Measurements from ENCODE around the gene TSHZ2. TPM values are rescaled to one million over a fixed set of nuclear protein-coding genes. Genes with fewer than 3 reads are reported as not detected.
"Not testable (repeated sequence)": the region's sequence is repeated elsewhere in the genome, so short reads cannot be mapped to it uniquely, and the experiment has no call there.

TSHZ2 gene
- polyA plus RNA-seq, 1 donor, result 14.2 TPM

DNA sequence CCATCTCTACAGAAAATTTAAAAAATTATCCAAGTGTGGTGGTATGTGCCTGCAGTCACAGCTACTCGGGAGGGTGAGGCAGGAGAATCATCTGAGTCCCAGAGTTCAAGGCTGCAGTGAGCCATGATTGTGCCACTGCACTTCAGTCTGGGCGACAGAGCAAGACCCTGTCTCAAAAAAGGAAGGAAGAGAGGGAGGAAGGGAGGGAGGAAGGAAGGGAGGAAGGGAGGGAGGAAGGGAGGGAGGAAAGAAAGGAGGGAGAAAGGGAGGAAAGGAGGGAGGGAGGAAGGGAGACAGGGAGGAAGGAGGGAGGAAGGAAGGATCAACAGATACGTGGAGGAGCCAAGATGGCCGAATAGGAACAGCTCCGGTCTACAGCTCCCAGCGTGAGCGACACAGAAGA, 531.4 kb downstream of the TSHZ2 start:
- no peak for DNase-seq

- DNase-seq, result not testable (repeated sequence)
These were observed 531.9 kb downstream of the TSHZ2 start for GRCh38 chr20:53504106-53504505.

GRCh38 chr20:53510262-53510661, 538.1 kb downstream of the TSHZ2 start:
- no peak for DNase-seq

DNA sequence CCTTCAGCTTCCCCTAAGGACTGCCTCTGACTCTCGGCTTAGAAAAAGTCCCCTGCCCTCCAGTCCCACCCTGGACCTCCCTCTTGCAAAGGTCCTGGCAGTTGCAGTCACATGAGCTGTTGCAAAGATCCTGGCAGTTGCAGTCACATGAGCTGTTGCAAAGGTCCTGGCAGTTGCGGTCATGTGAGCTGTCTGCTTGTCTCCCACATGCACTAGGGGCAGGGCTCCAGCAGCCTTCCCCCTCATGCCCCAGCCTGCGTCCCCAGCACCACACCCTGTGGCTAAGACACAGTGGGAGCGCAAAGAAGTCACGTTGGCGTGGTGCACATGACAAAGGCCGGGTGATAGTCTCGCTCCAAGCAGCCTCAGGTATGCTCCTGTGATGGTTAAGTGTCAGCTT, 538.5 kb downstream of the TSHZ2 start:
- no peak for DNase-seq

GRCh38 chr20:53512076-53512475, 539.9 kb downstream of the TSHZ2 start:
- DNase-seq, result no peak

DNA sequence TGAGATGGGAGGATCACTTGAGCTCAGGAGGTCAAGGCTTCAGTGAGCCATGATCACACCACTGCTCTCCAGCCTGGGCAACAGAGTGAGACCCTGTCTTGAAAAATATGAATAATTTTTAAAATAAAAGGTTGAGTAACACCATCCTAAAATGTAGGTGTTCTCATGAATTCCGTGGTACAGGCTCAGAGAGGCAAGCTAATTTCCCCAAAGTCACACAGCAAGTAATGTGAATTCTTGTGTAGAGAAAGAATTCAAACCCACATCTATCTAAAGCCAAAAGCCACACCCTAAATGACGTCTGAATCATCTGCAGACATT, 541.0 kb downstream of the TSHZ2 start:
- DNase-seq, result no peak

DNA sequence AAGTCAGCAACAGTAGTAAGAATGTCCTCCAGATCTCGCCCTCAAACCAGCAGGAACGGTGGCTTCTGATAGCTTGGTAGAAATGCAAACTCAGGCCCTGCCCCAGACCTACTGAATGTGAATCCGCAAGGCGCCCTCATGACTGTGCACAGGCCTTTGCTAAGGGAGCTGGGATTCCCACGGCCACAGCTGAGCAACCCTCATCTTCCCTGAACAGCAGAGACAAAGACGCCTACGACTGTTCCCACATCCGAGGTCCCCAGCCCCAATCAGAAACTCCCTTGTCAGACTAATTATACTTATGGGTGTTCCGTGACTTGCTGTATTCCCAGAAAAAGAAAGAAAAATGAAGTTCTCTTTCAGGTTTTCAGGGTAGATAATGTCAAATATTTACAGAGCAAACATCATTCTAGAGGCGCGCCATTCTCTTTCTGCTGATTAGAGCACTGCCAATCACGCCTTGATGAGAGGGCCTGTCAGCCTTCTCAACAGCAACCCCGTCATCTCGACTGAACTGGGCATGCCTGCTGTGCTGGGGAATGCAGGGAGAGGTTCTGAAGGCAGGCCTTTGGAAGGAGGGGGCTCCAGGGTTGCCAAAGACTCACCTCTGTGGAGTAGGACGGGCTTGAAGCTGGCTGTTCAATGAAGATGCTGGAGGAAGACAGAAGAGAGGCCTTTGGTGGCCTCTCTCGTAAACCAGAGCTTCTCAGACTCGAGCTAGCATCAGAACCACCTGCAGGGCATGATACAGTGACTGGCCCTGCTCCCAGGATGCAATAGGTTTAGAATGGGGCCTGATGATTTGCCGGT, 541.5 kb downstream of the TSHZ2 start:
- no peak for DNase-seq

GRCh38 chr20:53515749-53516148, 543.6 kb downstream of the TSHZ2 start:
- DNase-seq, result no peak

DNA sequence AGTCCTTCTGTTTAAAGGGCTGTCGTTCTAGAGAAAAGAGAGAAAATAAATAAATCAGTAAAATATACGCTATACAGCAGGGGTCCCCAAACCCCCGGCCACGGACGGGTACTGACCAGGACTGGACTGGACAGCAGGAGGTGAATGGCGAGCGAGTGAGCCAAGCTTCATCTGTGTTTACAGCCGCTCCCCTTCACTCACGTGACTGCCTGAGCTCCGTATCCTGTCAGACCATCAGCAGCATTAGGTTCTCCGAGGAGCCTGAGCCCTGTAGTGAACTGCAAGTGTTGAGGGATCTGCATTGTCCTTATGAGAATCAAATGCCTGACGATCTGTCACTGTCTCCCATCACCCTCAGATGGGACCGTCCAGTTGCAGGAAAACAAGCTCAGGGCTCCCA, 545.0 kb downstream of the TSHZ2 start:
- no peak for DNase-seq

- not testable (repeated sequence) for DNase-seq
These were observed 549.3 kb downstream of the TSHZ2 start for GRCh38 chr20:53521421-53521820.

GRCh38 chr20:53522026-53522425, 549.9 kb downstream of the TSHZ2 start:
- no peak for DNase-seq

GRCh38 chr20:53522696-53523095, 550.5 kb downstream of the TSHZ2 start:
- no peak for DNase-seq

DNA sequence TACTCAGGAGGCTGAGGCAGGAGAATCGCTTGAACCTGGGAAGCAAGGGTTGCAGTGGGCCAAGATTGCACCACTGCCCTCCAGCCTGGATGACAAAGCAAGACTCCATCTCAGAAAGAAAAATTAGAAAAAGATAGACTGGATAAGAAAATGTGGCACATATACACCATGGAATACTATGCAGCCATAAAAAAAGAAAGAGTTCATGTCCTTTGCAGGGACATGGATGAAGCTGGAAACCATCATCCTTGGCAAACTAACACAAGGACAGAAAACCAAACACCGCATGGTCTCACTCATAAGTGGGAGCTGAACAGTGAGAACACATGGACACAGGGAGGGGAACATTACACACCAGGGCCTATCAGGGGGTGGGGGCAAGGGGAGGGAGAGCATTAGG, 551.5 kb downstream of the TSHZ2 start:
- not testable (repeated sequence) for DNase-seq

GRCh38 chr20:53524589-53525312, 552.6 kb downstream of the TSHZ2 start:
- DNase-seq, result no peak

DNA sequence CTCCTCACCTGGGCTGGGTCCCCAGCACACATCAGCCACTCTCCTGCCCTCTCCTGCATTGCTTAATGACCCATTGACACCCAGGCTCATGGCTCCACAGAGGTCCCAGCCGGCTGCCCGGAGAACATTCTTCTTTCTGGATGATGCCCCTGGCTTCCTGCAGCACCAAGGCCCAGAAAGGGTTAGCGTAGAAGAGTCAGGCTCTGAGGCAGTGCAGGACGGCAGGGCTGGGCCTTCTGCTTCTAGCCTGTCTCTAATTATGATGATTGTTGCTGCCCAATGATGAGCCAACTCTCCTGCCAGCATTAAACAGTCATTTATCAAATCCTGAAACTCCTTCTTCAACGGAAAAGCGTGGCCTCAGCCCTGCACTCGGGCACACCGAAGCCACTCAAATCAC, 555.0 kb downstream of the TSHZ2 start:
- no peak for DNase-seq

- DNase-seq, result no peak
These were observed 557.5 kb downstream of the TSHZ2 start for GRCh38 chr20:53529658-53530057.

DNA sequence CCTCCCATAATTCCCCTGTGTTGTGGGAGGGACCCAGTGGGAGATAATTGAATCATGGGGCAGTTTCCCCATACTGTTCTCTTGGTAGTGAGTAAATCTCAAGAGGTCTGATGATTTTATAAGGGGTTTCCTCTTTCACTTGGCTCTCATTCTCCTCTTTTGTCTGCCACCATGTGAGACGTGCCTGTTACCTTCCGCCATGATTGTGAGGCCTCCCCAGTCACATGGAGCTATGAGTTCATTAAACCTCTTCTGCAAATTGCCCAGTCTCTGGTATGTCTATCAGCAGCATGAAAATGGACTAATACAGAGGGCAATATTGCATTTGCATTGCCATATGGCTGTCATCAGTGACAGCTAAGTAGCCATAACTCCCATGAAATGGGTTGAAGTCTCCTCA, 558.3 kb downstream of the TSHZ2 start:
- no peak for DNase-seq

GRCh38 chr20:53532654-53533312, 560.6 kb downstream of the TSHZ2 start:
- DNase-seq, result not testable (repeated sequence)

- no peak for DNase-seq
These were observed 561.3 kb downstream of the TSHZ2 start for GRCh38 chr20:53533500-53533899.

- DNase-seq, result no peak
These were observed 561.9 kb downstream of the TSHZ2 start for GRCh38 chr20:53534037-53534436.

GRCh38 chr20:53535878-53536277, 563.7 kb downstream of the TSHZ2 start:
- no peak for DNase-seq

DNA sequence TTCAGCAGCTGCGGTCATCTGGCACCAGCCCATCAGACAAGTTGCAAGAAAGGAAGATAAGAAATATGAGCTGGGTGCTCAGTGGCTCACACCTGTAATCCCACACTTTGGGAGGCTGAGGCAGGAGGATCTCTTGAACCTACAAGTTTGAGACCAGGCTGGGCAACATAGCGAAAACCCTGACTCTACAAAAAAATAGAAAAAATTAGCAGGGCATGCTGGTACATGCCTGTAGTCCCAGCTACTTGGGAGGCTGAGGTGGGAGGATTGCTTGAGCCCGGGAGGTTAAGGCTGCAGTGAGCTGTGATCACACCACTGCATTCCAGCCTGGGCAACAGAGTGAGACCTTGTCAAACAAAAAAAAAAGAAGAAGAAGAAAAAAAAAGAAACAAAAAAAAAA, 564.2 kb downstream of the TSHZ2 start:
- DNase-seq, result not testable (repeated sequence)

- no peak for DNase-seq
These were observed 567.4 kb downstream of the TSHZ2 start for GRCh38 chr20:53539516-53539915.
